CD4-positive, alpha-beta T cell treated with Interleukin-1 beta for 1 hour (primary cell): ENCODE results near the gene FAM3D.
"Not testable (repeated sequence)": the region's sequence is repeated elsewhere in the genome, so short reads cannot be mapped to it uniquely, and the experiment has no call there.

Experiments
- DNase-seq, 2 donors: peaks; one replicate each; pipeline ENCODE4 v3.0.0-alpha.2; 2020 to 2022

The FAM3D gene, protein sequence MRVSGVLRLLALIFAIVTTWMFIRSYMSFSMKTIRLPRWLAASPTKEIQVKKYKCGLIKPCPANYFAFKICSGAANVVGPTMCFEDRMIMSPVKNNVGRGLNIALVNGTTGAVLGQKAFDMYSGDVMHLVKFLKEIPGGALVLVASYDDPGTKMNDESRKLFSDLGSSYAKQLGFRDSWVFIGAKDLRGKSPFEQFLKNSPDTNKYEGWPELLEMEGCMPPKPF

GRCh38 chr3:58666683-58667082 is at the start of gene FAM3D:
FAM3D (minus strand) TSS chr3:58666774; CDS start chr3:58655563, 11,211 bp downstream.
- peak in 1 of 2 donors; percentile 36 for DNase-seq

DNA sequence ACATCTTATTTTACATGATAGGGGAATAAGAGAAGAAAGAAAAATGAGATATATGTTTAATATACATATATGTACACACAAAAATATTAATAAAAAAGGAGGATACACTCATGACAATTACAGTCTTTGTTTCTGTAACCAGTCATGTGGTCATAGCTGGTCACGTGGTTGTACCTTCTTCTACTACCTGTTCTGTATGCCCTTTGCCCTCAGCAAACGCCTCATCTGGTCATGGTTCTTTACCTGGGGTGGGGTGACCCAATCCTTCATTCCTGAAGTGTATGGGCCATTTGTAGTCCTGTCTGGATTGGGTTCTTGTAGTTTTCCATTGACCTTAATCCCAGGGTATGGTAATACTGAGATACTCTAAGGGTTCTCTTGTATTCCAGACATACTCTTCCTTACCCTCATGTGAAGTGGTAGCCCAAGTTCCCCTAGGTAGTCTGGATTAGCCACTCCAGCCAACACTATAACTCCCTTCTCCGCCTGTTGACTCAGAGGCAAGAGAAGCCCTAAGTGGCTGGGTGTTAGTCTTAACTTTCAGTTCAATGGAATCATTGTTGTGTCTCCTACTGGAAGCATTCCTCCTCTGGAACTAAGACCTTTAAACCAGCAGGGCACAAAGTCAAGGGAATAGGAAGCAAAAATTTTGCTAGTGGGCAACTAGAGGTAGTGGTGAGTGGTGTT is 47.3 kb upstream of the FAM3D start:
- no peak for DNase-seq

- DNase-seq = no peak
These were observed 45.3 kb upstream of the FAM3D start for GRCh38 chr3:58711871-58712270.

DNA sequence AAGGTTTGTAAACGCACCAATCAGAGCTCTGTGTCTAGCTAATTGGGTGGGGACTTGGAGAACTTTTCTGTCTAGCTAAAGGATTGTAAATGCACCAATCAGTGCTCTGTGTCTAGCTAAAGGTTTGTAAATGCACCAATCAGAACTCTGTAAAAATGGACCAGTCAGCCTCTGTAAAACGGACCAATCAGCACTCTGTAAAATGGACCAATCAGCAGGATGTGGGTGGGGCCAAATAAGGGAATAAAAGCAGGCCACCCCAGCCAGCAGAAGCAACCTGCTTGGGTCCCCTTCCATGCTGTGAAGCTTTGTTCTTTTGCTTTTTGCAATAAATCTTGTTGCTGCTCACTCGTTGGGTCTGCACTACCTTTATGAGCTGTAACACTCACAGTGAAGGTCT is 42.4 kb upstream of the FAM3D start:
- not testable (repeated sequence) for DNase-seq

GRCh38 chr3:58708116-58708791 is 41.7 kb upstream of the FAM3D start:
- no peak for DNase-seq

GRCh38 chr3:58707390-58707930 is 40.9 kb upstream of the FAM3D start:
- DNase-seq = no peak

GRCh38 chr3:58706395-58707167 is 40.0 kb upstream of the FAM3D start:
- DNase-seq = no peak

DNA sequence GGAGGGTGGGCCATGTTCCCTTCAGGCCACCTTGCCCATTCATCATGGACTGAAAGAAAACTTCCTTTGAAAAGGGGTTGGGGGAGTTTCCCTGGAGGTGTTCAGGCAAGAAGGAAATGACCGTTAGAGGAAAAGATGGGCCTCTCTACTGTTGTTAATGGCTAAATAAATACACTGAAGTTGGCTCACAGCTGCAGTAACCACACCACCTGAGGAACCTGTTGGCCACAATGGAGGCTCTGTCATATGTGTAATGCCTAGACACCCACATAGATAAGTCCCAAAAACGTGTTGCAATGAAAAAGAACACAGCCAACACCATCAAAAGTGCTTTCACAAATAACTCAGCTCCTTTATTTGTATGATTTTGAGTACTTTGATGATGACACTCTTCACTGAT is 38.2 kb upstream of the FAM3D start:
- DNase-seq = no peak

DNA sequence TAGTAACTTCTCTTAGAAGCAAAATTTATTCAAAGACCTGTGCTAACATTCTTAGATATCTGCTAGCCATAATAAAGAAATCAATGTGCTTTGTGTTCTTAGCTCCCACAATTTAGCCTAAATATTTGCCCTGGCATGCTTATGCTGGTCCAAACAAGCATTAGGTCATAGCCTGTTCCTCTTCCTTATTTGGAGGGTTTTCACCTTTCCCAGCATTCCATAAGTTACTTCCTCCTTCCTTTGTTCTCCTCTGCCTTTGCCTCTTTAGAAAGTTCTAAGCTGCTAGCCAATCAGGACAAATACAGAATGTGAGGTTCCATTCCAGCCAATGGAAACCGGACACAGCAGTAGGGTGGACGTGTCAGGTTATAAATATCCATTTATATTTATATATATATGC is 37.7 kb upstream of the FAM3D start:
- DNase-seq = not testable (repeated sequence)

DNA sequence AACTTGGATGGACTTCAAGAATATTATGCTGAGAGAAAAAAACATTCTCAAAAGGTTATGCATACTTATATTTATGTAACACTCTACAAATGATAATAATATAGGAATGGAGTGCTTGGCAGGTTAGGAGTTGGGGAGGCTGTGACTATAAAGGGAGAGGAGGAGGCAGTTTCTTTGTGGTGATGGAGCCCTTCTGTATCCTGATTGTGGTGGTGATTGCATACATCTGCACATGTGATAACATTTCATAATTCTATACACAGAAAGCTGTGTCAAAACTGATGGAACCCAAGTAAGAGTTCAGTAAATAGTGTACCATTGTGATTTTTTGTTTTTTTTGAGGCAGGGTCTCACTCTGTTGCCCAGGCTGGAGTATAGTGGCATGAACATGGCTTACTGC is 31.7 kb upstream of the FAM3D start:
- no peak for DNase-seq

DNA sequence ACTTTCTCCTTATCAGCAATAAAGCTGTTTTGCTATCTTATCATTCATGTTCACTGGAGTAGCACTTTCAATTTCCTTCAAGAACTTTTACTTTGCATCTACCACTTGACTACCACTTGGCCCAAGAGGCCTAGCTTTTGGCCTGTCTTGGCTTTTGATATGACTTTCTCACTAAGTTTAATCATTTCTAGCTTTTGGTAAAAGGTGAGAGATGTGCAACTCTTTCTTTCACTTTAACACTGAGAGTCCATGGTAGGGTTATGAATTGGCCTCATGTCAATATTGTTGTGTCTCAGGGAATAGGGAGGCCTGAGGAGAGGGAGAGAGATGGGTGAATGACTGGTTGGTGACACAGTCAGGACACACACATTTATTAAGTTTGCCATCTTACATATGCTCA is 31.0 kb upstream of the FAM3D start:
- no peak for DNase-seq

- not testable (repeated sequence) for DNase-seq
These were observed 30.2 kb upstream of the FAM3D start for GRCh38 chr3:58696813-58697212.

DNA sequence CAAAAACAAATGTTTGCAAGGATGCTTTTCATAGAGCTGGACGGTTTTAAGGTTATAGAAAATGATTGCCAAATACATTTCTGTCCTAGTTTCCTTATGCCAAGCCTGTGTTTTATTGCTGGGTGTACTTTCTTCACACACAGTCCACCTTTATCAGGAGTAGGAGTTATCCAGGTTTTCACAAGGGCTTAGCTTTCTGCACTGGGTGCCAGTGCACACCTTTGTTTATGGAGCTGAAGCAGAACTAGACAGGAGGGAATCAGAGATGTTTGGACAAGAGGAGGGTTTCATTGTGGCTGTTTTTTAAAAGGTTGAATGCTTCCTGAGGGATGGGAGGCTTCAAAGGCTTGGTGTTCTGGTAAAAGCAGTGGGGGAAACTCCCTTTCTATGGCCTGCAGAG is 29.5 kb upstream of the FAM3D start:
- DNase-seq = no peak

DNA sequence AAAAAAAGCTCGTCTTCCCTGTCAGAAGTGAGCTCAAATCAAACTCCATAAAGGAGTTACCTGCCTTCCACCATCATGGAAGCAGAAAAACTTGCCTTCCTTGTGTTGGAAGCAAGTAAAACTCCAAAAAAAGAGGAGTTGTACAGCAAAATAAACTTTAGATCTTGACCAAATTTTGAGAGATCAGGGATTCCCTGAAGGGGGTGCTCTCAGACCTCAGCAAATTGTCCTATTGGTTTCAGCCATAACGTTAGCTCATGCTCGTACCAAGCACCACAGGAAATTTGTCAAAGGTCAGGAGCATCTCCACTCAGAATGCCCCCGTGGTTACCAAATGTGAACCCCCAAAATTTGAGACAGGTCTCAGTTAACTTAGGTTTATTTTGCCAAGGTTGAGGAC is 28.7 kb upstream of the FAM3D start:
- DNase-seq = not testable (repeated sequence)

GRCh38 chr3:58693940-58694850 is 27.6 kb upstream of the FAM3D start:
- DNase-seq = no peak

GRCh38 chr3:58692484-58692883 is 25.9 kb upstream of the FAM3D start:
- no peak for DNase-seq

DNA sequence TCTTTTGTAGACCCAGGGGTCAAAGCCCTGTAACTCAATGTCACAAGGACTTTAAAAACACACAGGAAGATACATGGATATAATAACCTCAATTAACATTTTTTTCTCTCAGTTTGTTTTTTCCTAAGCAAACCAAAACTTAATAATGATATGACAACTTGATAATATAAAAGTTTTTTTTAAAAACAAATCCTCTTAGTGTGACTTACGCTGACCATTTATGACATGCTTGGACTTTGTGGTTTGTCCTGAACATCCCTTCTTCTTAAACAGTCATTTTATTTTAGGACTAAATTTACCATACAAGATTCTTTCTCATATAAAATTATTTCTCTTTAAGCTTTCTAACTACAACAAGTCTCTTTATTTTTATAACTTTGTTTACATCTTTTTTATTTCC is 25.4 kb upstream of the FAM3D start:
- no peak for DNase-seq

- no peak for DNase-seq
These were observed 23.9 kb upstream of the FAM3D start for GRCh38 chr3:58690490-58690889.

GRCh38 chr3:58688574-58688973 is 22.0 kb upstream of the FAM3D start:
- DNase-seq = no peak

DNA sequence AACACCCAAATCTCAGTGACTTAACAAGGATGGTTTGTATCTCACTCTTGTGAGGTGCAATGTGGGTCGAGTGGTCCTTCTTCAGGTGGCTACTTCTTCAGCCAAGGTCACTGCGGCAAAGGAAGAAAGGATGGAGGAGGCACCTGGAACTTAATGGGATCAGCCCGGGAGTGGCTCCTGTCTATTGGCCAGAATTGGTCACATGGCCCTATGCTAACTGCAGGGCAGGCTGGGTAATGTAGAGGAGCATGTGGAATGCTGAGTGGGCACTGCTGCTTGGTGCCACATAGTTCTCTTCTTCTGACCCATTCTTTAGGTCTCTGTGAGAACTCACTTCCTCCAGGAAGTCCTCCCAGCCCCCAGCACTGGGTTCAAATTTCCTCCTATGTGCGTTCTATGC is 20.3 kb upstream of the FAM3D start:
- no peak for DNase-seq

- DNase-seq = no peak
These were observed 19.1 kb upstream of the FAM3D start for GRCh38 chr3:58685641-58686040.

DNA sequence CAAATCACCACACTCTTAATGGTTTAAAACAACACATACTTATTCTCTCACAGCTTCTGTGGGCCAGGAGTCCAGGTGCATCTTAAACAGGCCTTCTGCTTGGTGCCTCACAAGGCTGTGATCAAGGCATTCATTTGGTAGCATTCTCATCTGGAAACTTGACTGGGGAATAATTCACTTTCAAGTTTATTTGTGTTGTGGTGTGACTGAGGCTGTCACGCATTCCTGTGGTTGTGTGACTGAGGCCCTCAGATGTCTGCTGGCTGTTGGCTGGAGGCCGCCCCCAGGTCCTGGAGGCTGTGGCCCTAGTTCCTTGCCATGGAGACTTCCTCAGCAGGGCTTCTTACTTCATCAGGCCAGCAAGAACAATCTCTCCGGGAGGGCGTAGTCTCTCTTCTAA is 16.9 kb upstream of the FAM3D start:
- no peak for DNase-seq
